CD4-positive, alpha-beta T cell treated with Interleukin-4 for 1 hour (primary cell): ENCODE results near the gene WBP11.

ENCODE experiments used
- DNase-seq, 2 donors: peaks; one replicate each; pipeline ENCODE4 v3.0.0-alpha.2; 2020 to 2022

Gene WBP11

DNA sequence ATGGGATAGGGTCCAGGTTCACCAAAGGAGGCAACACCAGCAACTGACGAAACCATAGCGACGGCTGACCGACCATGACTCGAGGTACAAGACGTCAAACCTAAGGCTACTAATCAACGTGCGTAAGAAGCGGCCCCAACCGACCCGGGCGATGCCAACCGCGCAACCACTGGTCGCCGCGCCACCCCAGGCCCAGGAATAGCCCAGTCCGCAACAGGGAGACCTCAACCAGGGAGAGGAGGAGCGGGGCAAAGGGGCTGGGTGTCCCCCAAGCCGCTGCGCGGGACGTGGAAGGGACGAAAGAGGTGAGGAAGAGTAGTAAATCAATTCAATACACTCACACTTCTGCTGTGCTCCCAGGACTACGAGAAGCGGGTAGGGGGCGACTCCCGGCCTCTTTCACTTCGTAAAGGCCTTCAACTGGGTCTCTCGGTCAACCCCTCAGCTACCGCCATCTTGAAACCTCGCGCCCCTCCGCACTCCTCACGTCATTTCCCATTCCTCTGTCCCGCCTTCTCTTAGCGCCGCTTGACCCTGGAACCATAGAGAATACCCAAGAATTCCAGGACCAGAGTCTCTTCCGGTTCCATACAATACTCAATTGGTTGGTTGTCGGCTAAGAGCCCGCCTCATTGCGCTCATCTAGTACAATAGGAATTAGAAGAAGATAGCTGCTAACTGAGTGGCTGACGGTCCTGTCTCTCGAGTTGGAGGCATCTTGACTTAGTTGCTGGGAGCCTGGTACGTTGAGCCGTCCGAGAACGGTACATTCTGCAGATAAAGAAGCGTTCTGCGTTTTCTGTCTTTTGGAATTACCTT, at the start of gene WBP11, which contains the start of gene C12orf60:
WBP11 (minus strand) TSS at position 468 of the 819 bp plus-strand sequence. CDS start 2,095 bp downstream, outside the sequence.
C12orf60 (plus strand) TSS at position 660 of the 819 bp plus-strand sequence. CDS start 19,266 bp downstream, outside the sequence.
- peak; percentile 95 to 97 for DNase-seq

DNA sequence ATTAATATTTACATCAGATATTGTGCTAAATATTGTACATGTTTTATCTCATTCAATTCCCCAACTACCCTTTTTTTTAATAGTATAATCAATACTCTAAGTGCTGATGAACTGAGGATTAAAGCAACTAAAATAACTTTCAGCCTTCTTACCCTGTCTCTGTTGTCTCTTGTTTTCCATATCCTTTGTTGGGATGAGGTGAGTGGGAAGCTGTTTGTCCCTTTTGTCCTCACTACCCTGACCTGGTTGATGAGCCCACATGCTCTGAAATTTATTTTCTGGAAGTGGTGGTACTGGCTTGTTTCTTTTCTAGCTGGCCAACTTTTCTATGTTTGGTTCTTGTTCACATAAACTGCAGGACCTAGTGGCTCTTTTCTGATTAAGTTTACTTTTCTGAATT, 49.6 kb upstream of the WBP11 start:
- DNase-seq = no peak

- DNase-seq = no peak
Measured at GRCh38 chr12:14850929-14851663, 47.8 kb upstream of the WBP11 start.

- no peak for DNase-seq
Measured at GRCh38 chr12:14849661-14850060, 46.4 kb upstream of the WBP11 start.

GRCh38 chr12:14846876-14847580, 43.8 kb upstream of the WBP11 start:
- DNase-seq = no peak

GRCh38 chr12:14846042-14846587, 42.8 kb upstream of the WBP11 start:
- DNase-seq = no peak

GRCh38 chr12:14845350-14845750, 42.1 kb upstream of the WBP11 start:
- DNase-seq = peak; percentile 47 to 73

DNA sequence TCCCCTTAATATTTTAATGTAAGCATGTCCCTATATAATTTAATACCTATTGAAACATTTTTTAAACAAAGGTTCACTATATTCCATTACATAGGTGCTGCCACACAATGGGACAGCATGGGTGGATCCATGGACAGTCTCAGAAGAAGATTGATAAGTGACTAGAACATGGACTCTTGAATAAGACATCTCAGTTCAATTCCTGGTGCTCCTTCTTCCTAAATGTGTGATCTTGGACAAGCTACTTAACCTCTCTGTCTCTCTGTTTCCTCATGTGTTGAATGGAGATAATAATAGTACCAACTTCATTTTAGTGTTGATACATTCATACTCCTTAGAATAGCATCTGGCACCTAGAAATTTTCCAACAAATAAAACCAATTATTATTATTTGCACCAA, 41.1 kb upstream of the WBP11 start:
- no peak for DNase-seq

DNA sequence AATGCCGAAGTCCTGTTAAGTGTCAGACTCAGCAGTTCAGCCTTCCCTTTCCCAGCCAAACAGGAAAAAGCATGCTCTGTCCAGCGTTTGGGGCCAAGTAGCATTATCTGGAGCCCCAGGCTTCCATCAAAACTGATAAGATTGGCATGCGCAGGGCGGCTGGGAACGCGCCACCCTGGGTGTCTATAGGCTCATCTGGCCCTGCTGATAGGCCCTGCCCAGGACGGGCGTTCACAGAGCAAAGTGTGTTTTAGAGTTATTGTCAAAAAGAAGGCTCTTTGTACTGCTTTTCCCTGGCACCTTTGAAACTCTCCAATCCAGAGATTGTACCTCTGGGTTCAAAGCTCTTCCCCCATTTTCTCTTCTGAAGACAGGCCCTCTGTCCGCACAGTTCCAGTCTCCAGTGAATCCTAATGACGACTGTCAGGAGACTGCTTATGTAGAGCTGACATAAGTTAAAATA, 40.2 kb upstream of the WBP11 start, which contains the start of gene ART4:
ART4 (minus strand) TSS at position 102 of the 463 bp plus-strand sequence. CDS start 413 bp downstream, outside the sequence.
- no peak for DNase-seq

GRCh38 chr12:14842315-14842714, 39.0 kb upstream of the WBP11 start:
- DNase-seq = no peak

DNA sequence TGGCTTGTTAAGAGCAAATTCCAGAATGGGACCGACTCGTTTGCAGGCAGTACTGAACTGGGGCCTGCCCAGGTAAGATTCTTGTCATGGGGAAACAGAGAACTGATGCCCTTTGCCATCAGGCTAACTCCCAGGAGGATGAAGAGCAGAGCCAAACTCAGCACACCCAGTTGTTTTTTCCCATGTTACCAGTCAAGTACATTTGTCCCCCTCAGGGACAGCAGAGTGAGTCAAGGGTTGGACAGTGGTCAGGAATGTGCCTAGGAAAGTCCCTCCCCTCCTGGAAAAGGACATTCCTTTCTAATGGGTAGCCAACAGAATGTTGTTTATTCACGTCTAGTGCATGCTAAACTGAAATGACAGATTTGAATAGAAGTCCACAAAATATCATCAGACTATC, 38.5 kb upstream of the WBP11 start:
- DNase-seq = no peak

DNA sequence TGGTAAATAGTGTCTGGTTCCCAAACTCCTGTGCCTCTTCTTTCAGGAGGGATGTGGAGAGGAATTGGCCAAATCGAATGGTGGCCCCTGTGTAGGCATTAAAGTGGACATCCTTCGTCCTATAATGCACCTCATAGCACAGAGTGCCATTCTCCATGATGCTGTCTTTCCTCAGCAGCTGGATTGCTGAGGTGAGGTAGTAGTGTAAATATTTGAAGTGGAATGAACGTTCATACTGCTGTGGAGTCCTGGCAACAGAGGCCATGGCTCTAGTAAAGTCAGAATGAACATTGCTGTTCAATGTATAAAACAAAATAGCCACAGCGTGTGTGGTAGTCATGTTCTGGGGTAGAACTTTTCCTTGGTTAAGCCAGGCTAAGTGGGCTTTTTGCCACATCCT, 37.3 kb upstream of the WBP11 start:
- DNase-seq = no peak

DNA sequence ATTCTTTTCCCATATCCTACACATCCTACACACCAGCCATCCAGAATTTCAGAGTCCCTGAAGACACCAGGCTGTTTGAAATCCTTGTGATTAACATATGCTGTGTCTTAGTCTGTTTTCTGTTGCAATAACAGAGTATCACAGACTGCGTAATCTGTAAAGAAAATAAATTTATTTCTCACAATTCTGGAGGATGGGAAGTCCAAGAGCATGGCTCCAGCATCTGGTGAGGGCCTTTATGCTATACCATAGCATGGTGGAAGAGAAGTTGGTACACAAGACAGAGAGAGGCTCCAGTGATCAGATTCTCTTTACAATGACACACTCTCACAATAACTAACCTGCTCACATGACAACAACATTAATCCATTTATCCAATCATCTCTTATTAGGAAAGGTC, 36.0 kb upstream of the WBP11 start:
- no peak for DNase-seq

GRCh38 chr12:14836336-14837210, 33.3 kb upstream of the WBP11 start:
- no peak for DNase-seq

- DNase-seq = no peak
Measured at GRCh38 chr12:14834509-14834908, 31.2 kb upstream of the WBP11 start.

DNA sequence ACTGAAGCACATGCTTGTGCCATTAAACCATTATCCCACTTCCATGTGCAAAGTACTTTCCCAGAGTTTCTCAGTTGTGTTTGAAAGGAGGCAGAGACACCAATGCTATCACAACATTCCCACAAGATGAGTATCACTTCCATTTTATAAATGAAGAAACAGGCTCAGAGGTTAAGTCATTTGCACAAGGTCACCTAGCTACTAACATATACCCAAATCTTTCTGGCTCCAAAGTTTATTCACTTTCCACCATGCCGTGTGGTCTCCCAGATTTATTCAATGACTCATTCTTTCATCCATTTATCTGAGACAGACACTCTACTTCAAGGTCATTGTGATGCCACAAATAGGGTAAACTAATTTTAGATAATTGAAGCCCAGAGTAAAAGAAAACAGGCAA, 30.7 kb upstream of the WBP11 start:
- DNase-seq = no peak

DNA sequence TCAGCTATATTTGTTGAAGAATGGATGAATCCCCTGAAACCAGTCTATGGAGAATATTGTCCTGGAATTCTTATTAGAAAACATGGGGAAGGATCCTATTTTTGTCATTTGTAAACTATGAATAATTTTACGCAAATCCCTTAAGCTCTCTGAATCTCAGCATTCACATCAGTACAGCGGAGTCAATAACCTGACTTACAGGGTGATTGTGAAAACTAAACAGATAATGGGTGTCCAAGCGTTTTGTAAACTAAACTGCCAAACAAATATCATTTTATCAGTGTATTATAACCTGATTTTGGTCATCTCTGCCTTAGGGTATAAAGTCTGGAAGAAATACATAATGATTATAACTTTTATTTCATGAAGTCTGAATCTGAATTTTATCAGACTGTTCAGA, 30.1 kb upstream of the WBP11 start:
- no peak for DNase-seq

GRCh38 chr12:14828892-14829291, 25.6 kb upstream of the WBP11 start:
- DNase-seq = peak in 1 of 2 donors; percentile 14

- no peak for DNase-seq
Measured at GRCh38 chr12:14827043-14827442, 23.8 kb upstream of the WBP11 start.

DNA sequence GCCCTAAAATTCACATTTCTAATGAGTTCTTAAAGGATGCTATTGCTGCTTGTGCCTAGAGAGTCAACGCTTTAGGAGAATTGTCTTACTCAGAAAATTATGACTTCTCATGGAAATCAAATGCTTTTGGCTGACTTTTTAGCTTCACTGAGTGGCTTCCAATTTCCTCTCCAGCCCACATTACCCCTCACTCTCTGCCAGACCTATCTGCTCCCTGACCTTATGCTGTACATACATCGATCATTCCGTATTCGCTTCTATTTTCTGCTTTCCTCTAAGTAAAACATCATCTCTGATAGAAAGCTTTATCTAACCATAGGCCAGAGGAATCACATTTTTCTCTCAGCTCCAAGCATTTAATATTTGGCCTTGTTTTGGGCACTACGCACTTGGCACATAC, 23.2 kb upstream of the WBP11 start:
- no peak for DNase-seq

DNA sequence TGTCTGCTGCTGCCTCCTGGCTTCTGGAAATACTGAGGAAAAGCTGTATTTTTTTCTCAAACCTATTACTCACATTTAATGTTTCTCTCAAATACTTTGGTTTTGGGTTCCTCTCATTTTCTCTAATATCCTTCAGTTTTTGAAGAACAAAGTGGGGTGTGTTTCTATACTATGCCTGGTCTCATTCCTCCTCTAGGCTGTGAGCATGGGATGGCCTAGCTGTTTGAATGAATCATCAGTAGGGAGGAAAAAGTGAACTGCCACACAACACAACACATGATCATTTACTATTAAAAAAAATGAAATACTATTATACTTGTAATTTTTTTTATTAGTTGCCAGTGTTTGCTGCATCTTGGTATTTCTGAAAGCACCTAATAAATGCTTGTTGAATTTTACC, 22.0 kb upstream of the WBP11 start:
- DNase-seq = no peak
